Measurements from ENCODE around the gene CALU.

- no peak for TF ChIP-seq ZZZ3 (IDR thresholded peaks at IDR 0.05; ENCODE audit: control insufficient read depth, insufficient read length, low read depth)
- TF ChIP-seq MTA3 (IDR thresholded peaks at IDR 0.05; ENCODE audit: borderline replicate concordance, low read length): no peak
- TF ChIP-seq ZNF687 (IDR thresholded peaks at IDR 0.05): no peak
- TF ChIP-seq SKIL (IDR thresholded peaks at IDR 0.05; ENCODE audit: low read depth, poor library complexity, severe bottlenecking): no peak
- no peak for TF ChIP-seq CTCF (IDR thresholded peaks at IDR 0.05 in 2 of 3, conservative IDR thresholded peaks at IDR 0.05 in 1 of 3; ENCODE audit: control insufficient read depth in 2 of 3, extremely low read depth in 1 of 3, insufficient read depth in 1 of 3, low read depth in 3 of 3, low read length in 3 of 3)
- no peak for TF ChIP-seq ELK1 (IDR thresholded peaks at IDR 0.05; ENCODE audit: low read depth, low read length)
- TF ChIP-seq USF2 (IDR thresholded peaks at IDR 0.05; ENCODE audit: borderline replicate concordance, low read depth, low read length): no peak
- no peak for TF ChIP-seq ZNF24 (IDR thresholded peaks at IDR 0.05)
- no peak for TF ChIP-seq CEBPB (IDR thresholded peaks at IDR 0.05; ENCODE audit: borderline replicate concordance in 1 of 2, low read depth in 2 of 2, low read length in 2 of 2)
- TF ChIP-seq POLR2AphosphoS5 (IDR thresholded peaks at IDR 0.05; ENCODE audit: low read length): no peak
- TF ChIP-seq MAX (IDR thresholded peaks at IDR 0.05; ENCODE audit: low read depth, low read length): no peak
- no peak for TF ChIP-seq HDAC6 (IDR thresholded peaks at IDR 0.05; ENCODE audit: unreplicated experiment)
Observed at GRCh38 chr7:128814499-128814898, 75.3 kb downstream of the CALU start.
